PC-9 (cell line): ENCODE results near the gene TNC.

Source experiments
- EZH2 ChIP-seq: fragments of 200-600 bp; sonication (generic); IDR thresholded peaks from 2 replicates; pipeline ENCODE4 v1.8.0; 2017; ENCODE audit warnings: antibody characterized with exemption, low read depth
- TF ChIP-seq, protein P1 (sequence below): fragments of 200-600 bp; sonication (generic); conservative IDR thresholded peaks from 2 replicates; pipeline ENCODE4 v1.6.1; 2017; ENCODE audit warnings: mixed run types, antibody characterized with exemption, mild to moderate bottlenecking, moderate library complexity

DNA sequence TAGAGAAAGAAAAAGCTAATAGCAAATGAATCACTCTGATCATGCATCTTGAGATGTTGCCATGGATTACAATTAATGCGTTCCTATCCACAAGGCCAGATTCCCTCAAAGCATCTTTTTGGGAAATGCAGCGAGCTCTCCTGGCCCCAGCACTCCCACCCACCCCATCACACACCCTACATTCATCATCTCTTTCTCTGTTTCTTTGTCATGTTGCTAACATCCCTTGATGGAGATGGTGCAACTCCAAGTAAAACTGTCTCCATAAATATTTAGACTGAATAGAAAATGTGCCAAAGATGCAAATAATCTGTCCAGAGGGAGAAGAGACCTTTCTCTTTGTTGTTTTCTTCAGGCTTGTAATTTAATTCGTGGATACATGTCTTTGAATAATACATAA is 30.8 kb upstream of the TNC start:
- TF ChIP-seq, protein P1, sequence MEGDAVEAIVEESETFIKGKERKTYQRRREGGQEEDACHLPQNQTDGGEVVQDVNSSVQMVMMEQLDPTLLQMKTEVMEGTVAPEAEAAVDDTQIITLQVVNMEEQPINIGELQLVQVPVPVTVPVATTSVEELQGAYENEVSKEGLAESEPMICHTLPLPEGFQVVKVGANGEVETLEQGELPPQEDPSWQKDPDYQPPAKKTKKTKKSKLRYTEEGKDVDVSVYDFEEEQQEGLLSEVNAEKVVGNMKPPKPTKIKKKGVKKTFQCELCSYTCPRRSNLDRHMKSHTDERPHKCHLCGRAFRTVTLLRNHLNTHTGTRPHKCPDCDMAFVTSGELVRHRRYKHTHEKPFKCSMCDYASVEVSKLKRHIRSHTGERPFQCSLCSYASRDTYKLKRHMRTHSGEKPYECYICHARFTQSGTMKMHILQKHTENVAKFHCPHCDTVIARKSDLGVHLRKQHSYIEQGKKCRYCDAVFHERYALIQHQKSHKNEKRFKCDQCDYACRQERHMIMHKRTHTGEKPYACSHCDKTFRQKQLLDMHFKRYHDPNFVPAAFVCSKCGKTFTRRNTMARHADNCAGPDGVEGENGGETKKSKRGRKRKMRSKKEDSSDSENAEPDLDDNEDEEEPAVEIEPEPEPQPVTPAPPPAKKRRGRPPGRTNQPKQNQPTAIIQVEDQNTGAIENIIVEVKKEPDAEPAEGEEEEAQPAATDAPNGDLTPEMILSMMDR, result no peak
- TF ChIP-seq EZH2, result no peak
